Activated CD8-positive, alpha-beta memory T cell treated with anti-CD3 and anti-CD28 coated beads, Interleukin-2, amount 50 U/mL, for 1 hour (primary cell): ENCODE measurements around the gene CDC6.
A peak's percentile ranks its signal among the peaks of the same experiment; 100 is the strongest.

Source experiments
- DNase-seq: peaks from one replicate; pipeline ENCODE4 v3.0.0-alpha.2; 2020; ENCODE audit errors: extremely low read depth

Gene CDC6

DNA sequence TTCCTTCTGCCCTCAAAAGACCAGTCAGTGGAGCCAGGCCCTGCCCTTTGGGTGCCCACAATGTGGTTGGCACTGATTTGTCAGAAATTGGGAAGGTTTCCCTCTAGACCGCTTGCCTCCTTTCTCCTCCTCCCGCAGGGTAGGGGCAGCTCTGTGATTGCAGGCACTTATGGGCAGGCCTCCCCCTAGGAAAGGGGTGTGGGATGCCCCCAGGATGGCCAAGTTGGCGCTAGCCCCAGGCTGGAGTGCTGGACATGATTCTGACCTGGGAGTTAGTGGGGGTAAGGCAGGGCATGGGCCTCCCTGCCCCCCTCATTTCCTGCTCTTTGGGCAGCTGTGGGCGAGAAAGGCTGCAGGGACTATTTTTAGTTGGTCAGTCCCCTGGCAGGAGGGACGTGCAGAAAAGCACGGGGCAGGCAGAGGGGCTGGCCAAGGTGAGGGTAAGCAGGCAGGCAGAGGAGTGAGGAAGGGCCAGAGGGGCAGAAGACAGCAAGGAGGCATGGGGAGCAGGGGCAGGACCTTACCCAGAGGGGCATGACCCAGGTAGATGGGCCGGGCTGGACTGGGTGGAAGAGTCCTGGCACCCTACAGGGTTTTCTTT lies 24.6 kb downstream of the CDC6 start:
- no peak for DNase-seq

- no peak for DNase-seq
Observed at GRCh38 chr17:40312893-40313667, 25.4 kb downstream of the CDC6 start.

DNA sequence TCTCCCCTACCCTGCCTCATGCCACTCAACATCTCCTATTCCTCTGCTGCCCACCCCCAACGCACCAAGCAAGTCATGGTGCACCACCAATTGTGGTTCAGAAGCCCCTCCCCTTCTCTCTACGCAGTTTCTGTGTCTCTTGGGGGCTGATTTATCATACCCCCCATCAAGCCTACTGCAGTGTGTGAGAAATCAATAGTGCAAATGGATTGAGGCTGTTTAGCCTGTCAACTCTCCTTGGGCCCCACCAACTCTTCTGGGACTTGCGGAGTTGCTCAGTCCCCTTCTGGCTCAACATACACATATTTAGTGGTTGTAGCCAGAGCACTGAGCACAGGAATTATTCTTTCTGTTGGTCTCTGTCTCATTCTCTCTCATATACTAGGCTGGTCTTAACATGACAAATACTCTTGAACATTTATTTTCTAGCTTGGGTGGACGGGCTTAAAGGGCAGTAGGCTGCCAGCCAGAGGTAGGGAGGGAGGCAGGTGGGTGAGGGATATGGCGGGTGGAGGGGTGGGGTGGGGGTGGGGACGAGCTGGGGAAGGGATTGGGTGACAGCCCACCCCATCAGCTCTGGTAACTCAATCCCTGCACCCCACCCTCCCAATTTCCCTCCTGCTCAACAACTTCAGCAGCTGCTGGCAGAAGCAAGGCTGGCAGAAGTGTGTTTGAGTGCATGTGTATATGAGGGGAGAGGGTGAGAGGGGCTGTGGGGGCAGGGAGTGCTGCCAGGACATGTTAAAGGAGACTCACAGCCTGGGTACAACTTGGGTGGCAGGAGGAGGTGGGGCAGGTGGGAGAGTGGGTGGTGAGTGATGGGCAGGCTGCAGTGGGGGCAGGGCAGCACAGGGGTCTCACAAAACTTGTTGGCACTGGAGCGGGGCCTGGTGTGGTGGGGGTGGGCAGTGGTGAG lies 26.2 kb downstream of the CDC6 start:
- DNase-seq, result no peak

GRCh38 chr17:40314584-40314956 lies 26.9 kb downstream of the CDC6 start:
- DNase-seq, result peak; percentile 84

DNA sequence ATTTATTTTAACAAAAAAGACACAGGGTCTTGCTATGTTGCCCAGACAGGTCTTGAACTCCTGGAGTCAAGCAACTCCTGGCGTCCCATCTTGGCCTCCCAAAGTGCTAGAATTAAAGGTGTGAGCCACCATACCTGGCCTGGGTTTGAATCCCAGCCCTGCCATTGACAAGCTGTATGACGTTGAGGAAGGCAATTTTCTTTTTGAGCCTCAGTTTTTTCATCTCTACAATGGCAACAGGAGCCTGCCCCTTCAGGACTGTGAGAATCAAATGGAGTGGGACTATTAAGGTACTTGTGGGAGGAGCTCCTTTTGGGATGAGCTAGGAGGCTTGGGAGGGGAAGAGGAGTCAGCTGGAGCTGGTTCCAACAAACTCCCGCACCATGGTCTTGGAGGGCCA lies 27.5 kb downstream of the CDC6 start:
- DNase-seq, result no peak

DNA sequence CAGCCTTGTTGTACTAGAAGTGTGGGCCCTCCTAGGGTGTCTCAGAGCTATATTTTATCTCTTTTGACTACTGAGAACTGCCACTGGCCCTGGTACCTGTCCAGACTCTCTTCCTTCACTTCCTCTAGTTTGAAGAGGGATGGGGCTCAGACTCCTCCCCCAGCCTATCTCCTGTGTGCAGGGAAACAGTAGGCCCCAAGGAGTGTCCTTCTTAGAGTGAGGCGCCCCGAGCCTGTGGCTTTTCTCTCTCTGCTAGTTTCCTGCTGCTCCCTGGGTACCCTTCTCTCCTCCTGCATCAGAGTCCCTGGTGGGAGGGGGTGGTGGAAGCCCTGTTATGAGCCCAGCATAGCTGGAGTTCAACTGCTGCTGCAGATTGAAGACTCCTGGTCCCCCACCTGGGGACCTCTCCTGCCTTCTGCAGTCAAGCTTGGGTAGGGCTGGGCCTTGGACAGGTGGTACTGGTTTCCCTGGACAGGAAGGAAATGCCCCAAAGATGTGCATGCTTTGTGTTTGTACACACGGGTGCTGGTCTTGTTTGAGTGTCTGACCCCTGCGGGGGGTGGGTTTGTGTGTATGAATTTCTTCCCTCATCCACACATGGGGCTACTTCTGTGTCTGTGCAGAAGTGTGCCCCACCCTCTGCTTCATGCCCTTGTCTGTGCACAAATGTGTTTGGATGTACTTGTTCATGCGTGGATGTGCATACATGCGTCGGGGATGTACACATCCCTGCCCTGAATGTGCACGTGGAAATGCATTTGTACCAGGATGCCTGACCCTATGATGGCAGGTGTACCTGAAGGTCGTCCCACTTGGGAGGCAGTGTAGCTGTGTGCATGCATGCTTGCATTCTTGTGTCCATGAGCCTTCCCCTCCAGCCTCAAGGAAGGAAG lies 28.2 kb downstream of the CDC6 start:
- no peak for DNase-seq

GRCh38 chr17:40316571-40317344 lies 29.1 kb downstream of the CDC6 start:
- DNase-seq, result no peak

GRCh38 chr17:40317345-40317873 lies 29.7 kb downstream of the CDC6 start:
- DNase-seq, result no peak

GRCh38 chr17:40317880-40318829 lies 30.5 kb downstream of the CDC6 start:
- peak; percentile 80 for DNase-seq

GRCh38 chr17:40318830-40319391 lies 31.2 kb downstream of the CDC6 start:
- DNase-seq, result no peak

DNA sequence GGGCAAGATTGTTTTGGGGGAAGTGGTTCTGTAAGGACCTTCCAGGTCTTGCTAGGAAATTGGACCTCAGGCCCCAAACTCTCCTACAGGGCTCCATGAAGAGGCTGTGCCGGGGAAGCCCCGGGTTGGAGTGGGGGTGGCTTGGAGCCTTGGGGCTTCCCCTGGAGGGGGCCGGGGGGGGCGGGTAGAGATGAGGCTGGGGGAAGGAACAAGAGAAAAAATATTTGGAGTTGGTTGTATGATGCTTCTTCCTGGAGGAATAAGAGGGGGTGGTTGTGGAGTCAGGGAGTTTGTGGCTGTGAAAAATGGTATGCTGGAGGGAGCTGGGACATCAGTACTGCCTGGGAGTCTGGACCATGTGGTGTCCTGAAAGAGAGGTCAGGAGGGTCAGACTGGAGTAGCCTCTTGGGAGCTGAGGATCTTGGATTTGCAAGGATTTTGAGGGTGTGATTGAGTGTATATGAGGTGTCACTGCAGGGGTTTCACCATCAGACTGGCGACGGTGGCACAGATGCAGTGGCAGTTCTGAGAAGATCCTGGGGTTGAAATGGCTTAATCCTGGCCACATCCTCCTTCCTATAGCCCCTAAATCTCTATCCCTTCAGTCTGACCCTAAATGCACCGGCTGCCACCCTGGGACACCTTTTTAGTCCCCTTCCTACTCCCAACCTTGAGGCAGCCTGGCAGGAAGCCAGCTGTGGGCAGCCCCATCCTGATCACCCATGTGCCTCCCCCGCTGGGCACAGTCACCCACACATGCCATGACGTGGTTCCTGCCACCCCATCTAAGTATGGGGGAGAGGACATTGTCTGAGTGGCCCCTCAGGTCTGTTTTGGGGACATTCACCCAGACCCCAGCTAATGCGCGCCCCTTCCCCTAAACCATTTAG lies 32.2 kb downstream of the CDC6 start:
- peak; percentile 78 for DNase-seq

DNA sequence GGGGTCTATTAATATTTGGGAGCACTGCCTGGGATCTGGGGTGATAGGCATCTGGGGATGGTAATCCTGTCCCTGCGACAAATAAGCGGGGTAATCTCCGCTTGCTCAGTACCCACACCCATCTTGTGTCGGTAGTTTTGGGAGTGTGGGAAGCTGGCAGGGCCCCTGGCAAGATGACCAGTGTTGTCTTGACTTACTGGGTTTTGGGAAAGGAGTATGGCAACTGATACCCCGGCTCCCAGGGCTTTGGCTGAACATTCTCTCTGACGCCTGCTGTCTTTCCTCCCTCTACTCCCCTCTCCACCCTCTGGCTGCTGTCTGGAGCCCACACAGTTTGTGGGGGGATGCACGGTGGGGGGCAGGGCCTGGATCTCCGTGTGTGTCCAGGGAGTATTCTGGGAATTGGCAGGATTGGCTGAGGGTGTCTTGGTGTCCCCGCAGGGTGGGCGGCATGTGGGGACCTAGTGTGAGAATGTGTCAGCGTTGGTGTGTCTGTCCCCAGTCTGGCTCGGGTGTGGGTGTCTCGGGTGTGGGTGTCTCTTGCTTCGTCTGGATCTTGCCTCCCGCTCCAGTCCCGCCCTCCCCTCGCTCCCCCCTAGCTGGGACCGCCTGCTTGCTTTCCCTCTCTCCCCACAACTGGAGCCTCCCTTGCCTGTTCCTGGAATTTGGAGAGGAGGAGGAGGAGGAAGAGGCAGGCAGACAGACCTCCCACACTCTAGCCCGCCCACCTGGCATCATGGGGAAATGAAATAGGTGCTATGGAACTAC lies 33.3 kb downstream of the CDC6 start:
- DNase-seq, result peak; percentile 53

DNA sequence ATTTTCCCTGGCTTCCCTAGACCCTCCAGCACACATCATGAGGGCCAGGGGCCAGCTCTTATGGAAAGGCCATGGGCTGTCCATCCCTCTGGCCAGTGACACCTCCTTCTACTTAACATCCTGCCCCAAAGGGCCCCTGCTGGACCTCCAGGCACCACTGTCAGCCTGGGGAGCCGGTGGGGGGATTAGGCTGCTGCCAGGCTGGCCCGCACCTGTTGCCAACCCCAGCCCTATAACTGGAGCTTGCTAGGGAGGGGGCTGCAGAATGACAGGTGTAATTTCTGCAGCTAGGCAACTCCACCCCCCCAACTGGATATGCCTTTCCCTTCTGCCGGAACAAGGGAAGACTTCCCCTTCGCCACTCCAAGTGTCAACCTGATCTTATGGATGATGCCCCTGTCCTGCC lies 33.8 kb downstream of the CDC6 start:
- DNase-seq, result no peak

- DNase-seq, result no peak
Observed at GRCh38 chr17:40321961-40322357, 34.3 kb downstream of the CDC6 start.

DNA sequence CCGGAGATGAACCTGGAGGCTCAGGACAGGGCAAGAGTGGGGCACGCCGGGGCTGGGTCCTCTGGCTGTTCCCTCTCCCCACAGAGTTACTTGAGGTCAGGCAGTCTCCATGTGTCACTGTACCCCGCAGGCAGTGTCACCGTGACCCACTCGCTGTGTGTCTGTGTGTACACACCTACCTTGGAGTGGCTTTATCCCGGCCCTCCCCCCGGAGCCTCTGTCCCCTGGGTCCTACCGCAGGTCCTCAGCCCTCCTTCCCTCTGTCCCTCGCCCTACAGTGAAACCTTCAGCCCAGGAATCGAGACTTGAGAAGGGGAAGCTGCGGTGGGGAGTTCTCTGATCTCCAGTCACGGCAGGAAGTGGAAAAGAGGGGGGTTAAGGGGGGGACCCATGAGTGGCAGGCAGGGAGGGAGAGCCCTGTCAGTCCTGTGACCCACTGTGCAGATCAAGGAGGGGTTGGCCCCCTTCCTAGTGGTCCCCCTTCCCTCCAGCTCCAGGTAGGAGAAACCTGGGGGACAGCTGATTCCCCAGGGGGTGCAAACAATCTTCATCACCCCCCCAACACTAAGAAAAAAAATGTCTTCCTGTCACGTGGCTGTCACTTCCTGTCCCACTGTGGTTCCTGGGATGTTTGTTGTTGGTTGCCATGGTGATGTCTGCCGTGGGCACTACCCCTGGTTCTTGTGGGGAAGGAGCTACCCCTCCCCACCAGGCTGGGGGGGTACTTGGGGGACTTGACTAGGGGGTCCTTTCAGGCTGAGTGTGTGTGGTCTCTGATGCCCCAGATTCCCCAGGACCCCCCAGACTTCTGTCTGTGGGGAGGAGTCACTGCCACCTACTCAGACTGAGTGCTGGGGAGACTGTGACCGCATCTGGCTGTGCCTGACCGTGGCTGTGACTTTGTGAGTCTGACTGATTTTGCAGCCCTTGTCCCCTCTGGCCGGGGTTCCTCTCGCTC lies 35.0 kb downstream of the CDC6 start:
- peak; percentile 89 for DNase-seq
